ENCODE measurements around the gene DNAJB13. TPM values are rescaled to one million over a fixed set of nuclear protein-coding genes. Genes with fewer than 3 reads are reported as not detected.

The DNAJB13 gene
- total RNA-seq, 4 donors from 2014 or later: 0.75 TPM; not detected in 3

DNA sequence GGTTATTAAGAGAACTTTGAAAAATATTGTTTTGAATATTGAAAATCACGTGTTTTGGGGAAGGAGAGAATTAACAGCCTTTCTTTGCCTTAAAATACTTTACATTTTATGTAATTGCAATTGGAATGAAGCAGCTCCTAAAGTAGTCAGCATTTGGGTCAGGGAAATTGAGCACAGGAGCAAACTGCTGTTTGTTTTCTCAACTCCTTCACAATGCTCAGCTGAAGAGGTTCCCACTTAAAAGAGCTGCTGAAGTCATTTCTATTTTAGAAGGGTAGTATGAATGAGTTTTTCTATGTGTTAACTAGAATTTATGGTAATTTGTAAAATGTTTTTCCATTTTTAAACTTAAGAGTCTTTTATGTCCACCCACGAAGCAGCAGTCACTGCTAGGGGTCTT lies 39.9 kb downstream of the DNAJB13 start:
- H3K36me3 ChIP-seq: no peaks in the 10 kb centered on the region
- peaks cover 6 to 7% of the 10 kb centered on the region in 2 donors for H3K4me1 ChIP-seq
- no peaks in the 10 kb centered on the region for H3K9me3 ChIP-seq
- H3K27me3 ChIP-seq: no peaks in the 10 kb centered on the region
- TF ChIP-seq CTCF (IDR thresholded peaks at IDR 0.05) (no peak), POLR2A (IDR thresholded peaks at IDR 0.05) (no peak)
- H3K4me3 ChIP-seq (replicated peaks in 1 of 3): no peak overlapping the region
- DNase-seq: no peak
- 54% methylated on average over 2 of the region's 2 CpGs for WGBS, 2 donors
- H3K27ac ChIP-seq: peak overlapping the region in 1 of 3 donors; percentile 18
- intact Hi-C loops (cut with DNase I): no loop called here

DNA sequence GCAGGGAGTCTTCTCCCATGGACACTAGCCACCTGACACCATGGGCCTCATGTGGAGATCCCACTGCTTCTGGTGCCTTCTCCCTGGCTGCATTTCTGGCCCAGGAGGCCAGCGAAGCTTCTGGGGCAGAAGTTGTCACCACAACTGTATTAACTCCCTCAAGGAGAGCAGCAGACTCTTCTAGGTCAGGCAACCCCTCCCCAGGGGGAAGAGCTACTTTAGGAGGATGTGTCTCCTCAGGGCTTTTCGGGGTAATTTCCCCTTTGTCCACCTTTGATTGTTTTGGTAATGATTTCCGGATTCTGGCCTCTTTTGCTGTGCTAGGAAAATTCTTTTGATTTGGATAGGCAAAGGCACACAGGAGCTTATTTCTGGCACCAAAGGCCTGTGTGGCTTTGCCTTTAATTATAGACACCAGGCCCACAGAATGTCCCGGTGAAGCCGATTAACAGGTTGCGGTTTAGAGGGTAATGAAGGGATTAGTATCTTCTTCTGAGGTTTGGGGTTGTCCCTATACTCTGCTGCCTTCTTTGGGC lies 40.7 kb downstream of the DNAJB13 start:
- no peak overlapping the region for H3K4me3 ChIP-seq (replicated peaks in 1 of 3)
- TF ChIP-seq CTCF (IDR thresholded peaks at IDR 0.05): no peak
- no peak for TF ChIP-seq POLR2A (IDR thresholded peaks at IDR 0.05)
- intact Hi-C loops (cut with DNase I): no loop called here
- WGBS, 2 donors: 80 to 86% methylated on average over 6 of the region's 6 CpGs
- no peak for DNase-seq
- no peaks in the 10 kb centered on the region for H3K36me3 ChIP-seq
- H3K4me1 ChIP-seq: peaks cover 6 to 7% of the 10 kb centered on the region in 2 donors
- H3K27me3 ChIP-seq: no peaks in the 10 kb centered on the region
- no peaks in the 10 kb centered on the region for H3K9me3 ChIP-seq
- H3K27ac ChIP-seq: peak overlapping the region in 1 of 3 donors; percentile 18

GRCh38 chr11:73995247-73995646 lies 44.4 kb downstream of the DNAJB13 start:
- Histone ChIP-seq H3K4me3 (replicated peaks in 1 of 3) (no peak overlapping the region), H3K27me3 (no peaks in the 10 kb centered on the region), H3K4me1 (peaks cover 6 to 7% of the 10 kb centered on the region in 2 donors), H3K36me3 (no peaks in the 10 kb centered on the region), H3K27ac (no peak overlapping the region), H3K9me3 (no peaks in the 10 kb centered on the region)
- TF ChIP-seq CTCF (IDR thresholded peaks at IDR 0.05): no peak
- no peak for TF ChIP-seq POLR2A (IDR thresholded peaks at IDR 0.05)
- intact Hi-C loops (cut with DNase I): no loop called here
- no peak for DNase-seq
- 61 to 80% methylated on average over 2 of the region's 2 CpGs for WGBS, 2 donors

- peaks cover 6 to 7% of the 10 kb centered on the region in 2 donors for H3K4me1 ChIP-seq
- 82 to 86% methylated on average over 2 of the region's 2 CpGs for WGBS, 2 donors
- TF ChIP-seq POLR2A (IDR thresholded peaks at IDR 0.05) (no peak), CTCF (IDR thresholded peaks at IDR 0.05) (no peak)
Observed at GRCh38 chr11:73995731-73996130, 44.9 kb downstream of the DNAJB13 start.

DNA sequence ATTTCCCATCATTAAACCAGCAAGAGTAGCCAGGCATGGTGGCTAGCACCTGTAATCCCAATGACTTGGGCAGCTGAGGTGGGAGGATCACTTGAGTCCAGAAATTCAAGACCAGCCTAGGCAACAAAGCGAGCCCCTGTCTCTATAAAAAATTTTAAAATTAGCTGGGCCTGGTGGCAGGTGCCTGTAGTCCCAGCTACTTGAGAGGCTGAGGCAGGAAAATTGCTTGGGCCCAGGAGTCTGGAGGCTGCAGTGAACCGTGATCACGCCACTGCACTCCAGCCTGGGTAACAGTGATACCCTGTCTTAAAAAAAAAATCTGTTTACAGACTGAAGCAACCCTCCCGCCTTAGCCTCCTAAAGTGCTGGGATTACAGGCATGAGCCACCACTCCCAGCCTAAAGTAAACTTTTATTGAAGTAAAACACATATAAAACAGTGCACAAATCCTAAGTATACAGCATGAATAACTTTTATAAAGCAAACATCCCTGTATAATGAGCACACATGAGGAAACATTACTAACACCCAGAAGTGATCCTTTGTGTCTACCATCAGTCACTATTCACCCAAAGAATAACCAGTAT lies 45.4 kb downstream of the DNAJB13 start:
- Histone ChIP-seq H3K27me3 (no peaks in the 10 kb centered on the region), H3K36me3 (no peaks in the 10 kb centered on the region), H3K9me3 (no peaks in the 10 kb centered on the region), H3K27ac (no peak overlapping the region), H3K4me1 (peaks cover 2% of the 10 kb centered on the region in 2 donors), H3K4me3 (replicated peaks in 1 of 3) (no peak overlapping the region)
- TF ChIP-seq POLR2A (IDR thresholded peaks at IDR 0.05) (no peak), CTCF (IDR thresholded peaks at IDR 0.05) (no peak)
- intact Hi-C loops (cut with DNase I): no loop called here
- 87 to 91% methylated on average over 4 of the region's 4 CpGs for WGBS, 2 donors
- peak in 1 of 2 donors; percentile 14 for DNase-seq

More at GRCh38 chr11:73995731-73996130, 44.9 kb downstream of the DNAJB13 start:
- Histone ChIP-seq H3K4me3 (replicated peaks in 1 of 3) (no peak overlapping the region), H3K9me3 (no peaks in the 10 kb centered on the region), H3K36me3 (no peaks in the 10 kb centered on the region), H3K27ac (no peak overlapping the region), H3K27me3 (no peaks in the 10 kb centered on the region)
- intact Hi-C loops (cut with DNase I): no loop called here
- no peak for DNase-seq

Measured in thyroid gland (tissue), 4 donors.